HCT116 (cell line): ENCODE data around the gene CDC14A. TPM values are rescaled to one million over a fixed set of nuclear protein-coding genes. Genes with fewer than 3 reads are reported as not detected.

Source experiments
- ATAC-seq: fragments of 200-7000 bp; cut with Tn5 transposase; 2 replicates; pipeline ENCODE4 v1.9.1; 2020; ENCODE audit warnings: mild to moderate bottlenecking, moderate library complexity
- BruUV-seq: library from RNA; stranded (reverse); fragments of 400-500 nt; replicated peaks from 2 replicates; lab custom pipeline; 2021; lab: Mats Ljungman, UMichigan
- CTCF ChIA-PET: fragments of 300-600 bp; sonication (Branson Sonifier 250); formaldehyde crosslinking; loops from one replicate; lab custom pipeline; 2021; ENCODE audit warnings: antibody characterized with exemption; lab: Charles Lee
- POLR2A ChIA-PET: fragments of 300-600, 350-600 bp; sonication (Branson Sonifier 250); formaldehyde crosslinking; loops from one replicate; lab custom pipeline; 2021; ENCODE audit warnings: antibody characterized with exemption; lab: Charles Lee
- RAD21 ChIA-PET, 2 experiments: fragments of 300-600 bp; sonication (Branson Sonifier 250); formaldehyde crosslinking; loops; one replicate each; lab custom pipeline; 2023; ENCODE audit warnings: low total read pairs in 2 of 2; ENCODE audit not compliant: uncharacterized antibody in 2 of 2, unreplicated experiment in 2 of 2, low non-redundant PET in 1 of 2; lab: Charles Lee
- DNase-seq: peaks from one replicate; pipeline ENCODE4 v3.0.0-alpha.2; 2010; ENCODE audit warnings: low read depth, low spot score
- H2AFZ ChIP-seq: fragments of 200-600 bp; shearing (Covaris generic), sonication (generic); 2 replicates; pipeline ENCODE4 v1.6.1; 2017; ENCODE audit warnings: low read depth, mixed run types, mixed read lengths, antibody characterized with exemption, low read length; ENCODE audit not compliant: poor library complexity, severe bottlenecking
- H3K27ac ChIP-seq: 2 replicates; pipeline ENCODE4 v1.5.1; 2012; ENCODE audit warnings: low read depth, low read length
- H3K27me3 ChIP-seq: fragments of 200-600 bp; sonication (generic); 2 replicates; pipeline ENCODE4 v1.6.1; 2016; ENCODE audit warnings: mixed run types, low read length, mixed read lengths; ENCODE audit not compliant: insufficient read depth
- H3K36me3 ChIP-seq, 2 experiments: fragments of 200-500 bp in 1 of 2; fragments of 200-600 bp in 1 of 2; sonication (Bioruptor generic) in 1 of 2; sonication (generic) in 1 of 2; 2 replicates each; pipeline versions ENCODE4 v1.5.1 to v1.6.1; 2014 to 2016; ENCODE audit warnings: low read length in 2 of 2, inconsistent platforms in 1 of 2, mixed read lengths in 1 of 2, mixed run types in 1 of 2; ENCODE audit not compliant: insufficient read depth in 2 of 2, control insufficient read depth in 1 of 2
- H3K4me1 ChIP-seq, 2 experiments: fragments of 200-600 bp in 1 of 2; sonication (generic) in 1 of 2; 2 replicates each; pipeline versions ENCODE4 v1.5.1 to v1.6.1; 2012 to 2017; ENCODE audit warnings: low read length in 2 of 2, inconsistent platforms in 1 of 2, mild to moderate bottlenecking in 1 of 2, mixed read lengths in 1 of 2, mixed run types in 1 of 2, moderate library complexity in 1 of 2; ENCODE audit not compliant: insufficient read depth in 2 of 2, control insufficient read depth in 1 of 2
- H3K4me2 ChIP-seq: fragments of 200-600 bp; sonication (generic); 2 replicates; pipeline ENCODE4 v1.6.1; 2017; ENCODE audit warnings: mixed run types, low read length, mixed read lengths
- H3K4me3 ChIP-seq, 2 experiments: fragments of 200-600 bp in 1 of 2; sonication (generic) in 1 of 2; replicated peaks in 1 of 2; 2 replicates each; pipeline ENCODE4 v1.5.1; 2011 to 2016; ENCODE audit warnings: low read length in 2 of 2, control low read depth in 1 of 2, low read depth in 1 of 2, mild to moderate bottlenecking in 1 of 2, mixed read lengths in 1 of 2, mixed run types in 1 of 2
- H3K79me2 ChIP-seq: fragments of 200-600 bp; sonication (generic); 2 replicates; pipeline ENCODE4 v1.6.1; 2017; ENCODE audit warnings: mild to moderate bottlenecking, mixed run types, low read length, moderate library complexity, mixed read lengths; ENCODE audit not compliant: insufficient read depth
- H3K9ac ChIP-seq: fragments of 200-600 bp; sonication (generic); 2 replicates; pipeline ENCODE4 v1.6.1; 2016; ENCODE audit warnings: low read length, mixed read lengths
- H3K9me2 ChIP-seq: fragments of 200-600 bp; sonication (generic), shearing (Covaris generic); 2 replicates; pipeline ENCODE4 v1.6.1; 2017; ENCODE audit warnings: mixed run types, mild to moderate bottlenecking, moderate library complexity; ENCODE audit not compliant: insufficient read depth
- H3K9me3 ChIP-seq, 2 experiments: fragments of 200-500 bp in 1 of 2; fragments of 200-600 bp in 1 of 2; sonication (Bioruptor generic) in 1 of 2; sonication (generic) in 1 of 2; 2 replicates each; pipeline ENCODE4 v1.6.1; 2014 to 2017; ENCODE audit warnings: low read length in 2 of 2, mixed read lengths in 2 of 2, inconsistent platforms in 1 of 2, low read depth in 1 of 2, mild to moderate bottlenecking in 1 of 2, mixed run types in 1 of 2, moderate library complexity in 1 of 2; ENCODE audit not compliant: control insufficient read depth in 1 of 2, insufficient read depth in 1 of 2
- H4K20me1 ChIP-seq: fragments of 200-600 bp; sonication (generic), shearing (Covaris generic); 2 replicates; pipeline ENCODE4 v1.6.1; 2017; ENCODE audit warnings: mixed run types, mild to moderate bottlenecking, moderate library complexity; ENCODE audit not compliant: insufficient read depth
- FOSL1 ChIP-seq: IDR thresholded peaks from 2 replicates; pipeline ENCODE4 v1.6.1; 2012; ENCODE audit warnings: low read depth
- SRF ChIP-seq: IDR thresholded peaks from 2 replicates; pipeline ENCODE4 v1.6.1; 2012; ENCODE audit warnings: low read depth
- intact Hi-C: fragments of 100-400 bp; cut with micrococcal nuclease; formaldehyde crosslinking; loops from 2 replicates; pipeline ENCODE4 v1.10.0; 2022
- total RNA-seq: library from RNA; stranded (reverse); gene quantifications from one replicate; pipeline ENCODE4 v1.2.1, GENCODE V29; 2021; ENCODE audit not compliant: unreplicated experiment
- TF ChIP-seq, protein P1 (sequence below): IDR thresholded peaks from 2 replicates; pipeline ENCODE4 v1.6.1; 2012

The CDC14A gene
- total RNA-seq, 1 experiment from 2014 or later: 5.1 TPM

DNA sequence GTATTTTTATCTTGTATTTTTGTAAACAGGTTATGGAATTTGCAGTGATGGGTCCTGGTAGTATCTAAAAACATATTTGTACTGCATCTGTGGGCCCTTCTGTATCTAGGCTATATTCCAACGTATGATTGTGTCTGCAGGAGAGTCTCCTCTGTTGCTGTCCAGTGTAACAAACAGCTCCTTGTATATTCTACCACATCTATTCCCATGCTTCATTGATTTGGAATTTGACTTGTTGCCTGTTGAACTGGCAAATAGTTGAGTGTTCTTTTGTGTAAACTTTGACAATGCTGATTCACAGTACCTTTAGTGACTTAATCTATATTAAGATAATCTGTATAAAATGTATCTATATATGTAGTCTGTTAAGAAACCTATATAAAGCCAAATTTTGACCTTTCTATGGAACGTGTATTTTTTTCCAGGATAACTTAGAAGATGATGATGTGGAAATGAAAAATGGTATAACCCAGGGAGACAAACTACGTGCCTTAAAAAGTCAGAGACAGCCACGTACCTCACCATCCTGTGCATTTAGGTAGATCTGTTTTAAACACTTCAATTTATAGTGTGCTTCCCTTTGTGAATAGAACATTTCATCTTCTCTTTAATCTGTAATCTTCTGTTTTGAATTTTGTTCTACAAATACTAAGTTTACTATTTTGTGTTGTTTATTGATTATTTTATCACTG lies 142.2 kb downstream of the CDC14A start:
- no peak for ATAC-seq
- no peaks in the 10 kb centered on the region for H3K9me2 ChIP-seq
- no peaks in the 10 kb centered on the region for H3K4me1 ChIP-seq
- intact Hi-C loops: no loop called here
- H3K9ac ChIP-seq: no peak overlapping the region
- H3K27ac ChIP-seq: no peak overlapping the region
- ChIA-PET CTCF (no interaction called here), RAD21 (no interaction called here)
- no peak overlapping the region for H3K4me2 ChIP-seq
- no peaks in the 10 kb centered on the region for H3K36me3 ChIP-seq
- no peaks in the 10 kb centered on the region for H3K79me2 ChIP-seq
- H4K20me1 ChIP-seq: no peaks in the 10 kb centered on the region
- BruUV-seq: no TSS peak
- no peaks in the 10 kb centered on the region for H3K9me3 ChIP-seq
- TF ChIP-seq, protein P1, sequence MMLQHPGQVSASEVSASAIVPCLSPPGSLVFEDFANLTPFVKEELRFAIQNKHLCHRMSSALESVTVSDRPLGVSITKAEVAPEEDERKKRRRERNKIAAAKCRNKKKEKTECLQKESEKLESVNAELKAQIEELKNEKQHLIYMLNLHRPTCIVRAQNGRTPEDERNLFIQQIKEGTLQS: no peak
- no peak for TF ChIP-seq SRF
- TF ChIP-seq, all 23 proteins: peak for 0
- POLR2A ChIA-PET: no interaction called here
- no peaks in the 10 kb centered on the region for H3K27me3 ChIP-seq
- H3K4me3 ChIP-seq: no peak overlapping the region
- H2AFZ ChIP-seq: no peak overlapping the region
- no peak for DNase-seq

DNA sequence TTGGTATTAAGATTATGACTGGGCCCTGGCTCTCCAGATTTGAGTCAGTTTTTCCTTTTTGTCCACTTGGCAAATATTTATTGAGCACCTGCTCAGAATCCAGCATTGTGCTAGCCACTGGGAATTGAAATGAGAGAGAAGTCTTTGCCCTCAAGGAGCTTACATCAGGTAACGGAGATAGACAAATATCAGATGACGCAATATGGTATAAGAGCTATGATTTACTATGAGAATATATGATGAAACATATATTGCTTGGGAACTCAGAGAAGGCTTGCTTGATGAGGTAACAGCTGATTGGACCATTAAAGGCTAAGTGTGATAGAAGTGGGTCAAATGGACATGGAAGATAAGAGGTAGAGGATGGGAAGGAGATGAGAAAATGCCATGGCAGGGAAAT lies 144.6 kb downstream of the CDC14A start:
- ChIA-PET RAD21 (no interaction called here), CTCF (no interaction called here), POLR2A (no interaction called here)
- no TSS peak for BruUV-seq
- DNase-seq (no peak), ATAC-seq (no peak)
- Histone ChIP-seq H3K9ac (no peak overlapping the region), H3K79me2 (no peaks in the 10 kb centered on the region), H3K36me3 (no peaks in the 10 kb centered on the region), H2AFZ (no peak overlapping the region), H3K9me3 (no peaks in the 10 kb centered on the region), H3K27me3 (no peaks in the 10 kb centered on the region), H4K20me1 (no peaks in the 10 kb centered on the region), H3K4me3 (no peak overlapping the region), H3K9me2 (no peaks in the 10 kb centered on the region), H3K27ac (no peak overlapping the region), H3K4me2 (no peak overlapping the region), H3K4me1 (no peaks in the 10 kb centered on the region)
- TF ChIP-seq FOSL1: no peak
- intact Hi-C loops: no loop called here
